Measurements from ENCODE around the gene TBCD.
A peak's percentile ranks its signal among the peaks of the same experiment; 100 is the strongest.

Gene TBCD

DNA sequence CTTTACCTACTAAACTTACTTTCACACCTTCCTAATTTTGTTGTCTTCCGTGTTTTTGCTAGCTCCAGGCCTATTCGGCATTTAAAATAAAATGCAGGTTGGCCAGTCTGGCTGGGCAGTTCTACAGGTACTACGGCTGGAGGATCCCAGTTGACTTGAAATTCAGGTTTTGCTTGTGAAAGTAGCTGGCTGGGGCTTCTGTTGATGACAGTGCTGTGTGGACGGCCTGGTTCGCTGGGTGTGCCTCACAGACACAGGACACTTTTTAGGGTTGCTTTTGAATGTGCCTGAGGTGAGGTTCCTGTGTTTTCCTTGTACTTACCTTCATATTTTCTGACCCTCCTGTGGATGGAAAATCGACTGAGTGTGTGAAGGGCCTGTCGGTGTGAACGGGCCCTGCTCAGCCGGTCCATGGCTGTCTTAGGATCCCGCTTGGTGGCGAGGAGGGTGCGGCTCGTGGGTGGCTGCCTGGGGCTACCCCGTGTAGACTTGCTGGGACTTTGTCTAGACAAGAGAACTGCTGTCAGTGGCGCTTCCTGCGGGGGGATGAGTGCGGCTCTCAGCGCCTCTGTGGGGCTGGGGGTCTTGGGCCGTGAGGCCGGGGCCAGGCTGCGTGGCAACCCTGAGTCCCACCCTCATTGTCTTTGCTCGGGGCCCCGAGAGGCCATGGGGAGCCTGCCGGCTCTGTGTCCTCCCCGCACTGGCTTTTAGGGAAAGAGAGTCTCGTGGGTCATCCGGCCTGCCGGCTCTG is 106.7 kb downstream of the TBCD start:
- no peak for DNase-seq (ENCODE audit: low read depth)

DNA sequence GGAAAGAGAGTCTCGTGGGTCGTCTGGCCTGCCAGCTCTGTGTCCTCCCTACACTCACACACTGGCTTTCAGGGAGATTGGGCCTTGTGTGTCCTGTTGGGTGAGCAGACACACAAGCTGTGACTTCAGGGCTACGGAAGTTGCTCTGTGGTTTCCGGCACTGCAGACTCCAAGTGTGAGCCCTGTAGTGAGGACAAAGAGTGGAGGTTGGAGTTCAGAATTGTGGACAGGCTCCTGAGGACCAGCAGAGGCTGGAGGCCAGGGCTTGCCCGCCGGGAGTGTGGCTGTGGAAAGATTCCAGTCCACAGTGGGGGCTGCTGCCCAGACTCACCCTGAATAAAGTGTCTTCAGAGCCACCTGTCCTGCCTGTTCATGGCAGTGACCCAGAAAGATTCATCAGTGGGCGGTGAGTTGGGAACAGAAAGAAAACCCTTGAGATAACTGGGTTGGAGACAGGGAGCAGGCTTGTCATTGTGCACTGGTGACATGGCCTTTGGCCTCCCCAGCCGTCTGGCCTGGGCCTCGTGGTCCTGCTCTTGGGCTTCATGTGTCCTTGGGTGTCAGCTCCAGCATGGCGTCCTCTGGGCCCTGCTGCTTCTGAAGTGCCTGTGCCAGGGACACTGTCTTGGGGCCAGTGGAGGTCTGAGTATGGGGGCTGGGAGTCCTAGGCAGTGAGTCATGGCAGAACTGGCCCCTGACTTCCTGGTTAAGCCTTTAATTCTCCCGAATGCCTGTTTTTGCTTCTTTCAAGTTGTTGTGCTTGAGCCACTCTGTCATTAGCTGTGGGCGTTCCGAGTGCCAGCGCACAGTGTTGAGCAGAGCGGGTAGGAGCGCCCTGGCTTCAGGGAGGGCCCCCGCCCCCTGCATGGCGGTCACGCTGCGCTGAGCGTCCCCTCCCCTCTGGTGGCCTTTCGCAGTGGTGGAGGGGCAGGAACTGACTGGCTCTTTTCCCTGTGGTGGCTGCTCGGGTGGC is 107.9 kb downstream of the TBCD start:
- DNase-seq (ENCODE audit: low read depth), result peak; percentile 85

DNA sequence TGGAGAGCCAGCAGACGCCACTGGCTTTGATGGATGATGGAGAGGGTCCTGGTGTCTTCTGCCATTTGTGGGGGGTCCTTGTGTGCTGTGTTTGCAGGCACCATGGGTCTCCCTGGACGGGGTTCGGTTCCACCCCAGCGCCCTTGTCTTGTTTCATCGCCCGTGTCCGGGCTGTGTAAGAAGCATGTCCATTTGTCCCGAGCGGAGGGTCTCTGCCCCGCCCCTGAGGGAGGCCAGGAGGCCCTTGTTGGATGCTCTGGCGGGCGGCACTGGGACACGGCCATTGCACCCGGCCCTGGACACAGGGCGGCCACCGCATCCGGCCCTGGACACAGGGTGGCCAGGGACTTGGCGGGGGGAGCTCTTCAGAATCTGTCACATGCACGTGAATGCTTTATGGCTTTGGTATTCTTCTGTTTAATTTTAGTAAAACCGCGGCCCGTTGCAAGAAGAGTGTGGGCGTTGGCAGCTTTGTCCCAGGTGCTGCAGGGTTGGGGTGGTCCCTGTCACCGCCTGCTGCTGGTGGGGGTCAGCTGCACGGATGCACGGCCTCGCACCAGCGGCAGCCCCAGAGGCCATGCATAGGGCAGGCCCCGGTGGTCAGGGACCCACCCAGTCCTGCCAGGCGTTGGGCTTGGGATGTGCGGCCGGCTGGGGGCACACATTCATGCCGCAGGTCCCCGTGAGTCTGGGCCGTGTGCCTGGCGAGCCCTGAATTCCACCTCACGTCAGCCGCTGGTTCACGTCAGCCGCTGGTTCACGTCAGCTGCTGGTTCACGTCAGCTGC is 108.9 kb downstream of the TBCD start:
- DNase-seq (ENCODE audit: low read depth), result no peak

DNA sequence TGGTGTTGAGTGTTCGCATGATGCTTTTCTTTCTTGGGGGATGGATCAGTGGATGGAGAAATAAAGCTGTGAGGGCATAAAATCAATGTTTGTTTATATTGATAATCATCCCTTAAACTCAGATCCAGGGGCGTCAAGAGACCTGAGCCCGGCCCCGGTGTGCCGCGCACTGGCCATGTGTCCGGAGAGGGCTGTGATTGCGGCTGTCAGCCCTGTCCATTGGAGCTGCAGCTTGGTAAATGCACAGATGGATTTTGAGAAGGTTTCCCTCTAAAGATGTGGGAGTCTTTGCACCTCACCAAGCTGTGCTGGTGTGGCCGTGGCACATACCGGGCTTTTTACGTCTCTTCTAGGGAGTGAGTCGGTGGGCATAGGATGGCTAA is 109.5 kb downstream of the TBCD start:
- DNase-seq (ENCODE audit: low read depth), result no peak

DNA sequence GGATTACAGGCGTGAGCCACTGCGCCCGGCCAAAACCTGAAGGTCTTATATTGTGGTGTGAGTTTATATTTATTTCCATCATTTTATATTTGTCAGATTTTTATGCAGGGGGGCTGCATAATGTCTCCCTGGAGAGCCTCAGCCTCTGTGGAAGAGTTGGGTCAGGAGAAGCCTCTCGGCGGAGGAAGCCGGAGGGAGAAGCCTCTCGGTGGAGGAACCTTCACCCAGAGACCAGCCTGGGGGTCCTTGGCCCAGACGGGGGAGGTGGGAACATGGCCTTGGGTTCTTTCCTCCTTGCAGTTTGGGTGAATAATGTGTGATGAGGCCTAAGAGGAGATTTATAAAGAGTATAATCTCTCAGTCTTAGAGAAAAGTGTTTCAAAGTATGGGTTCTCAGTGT is 110.3 kb downstream of the TBCD start:
- no peak for DNase-seq (ENCODE audit: low read depth)

DNA sequence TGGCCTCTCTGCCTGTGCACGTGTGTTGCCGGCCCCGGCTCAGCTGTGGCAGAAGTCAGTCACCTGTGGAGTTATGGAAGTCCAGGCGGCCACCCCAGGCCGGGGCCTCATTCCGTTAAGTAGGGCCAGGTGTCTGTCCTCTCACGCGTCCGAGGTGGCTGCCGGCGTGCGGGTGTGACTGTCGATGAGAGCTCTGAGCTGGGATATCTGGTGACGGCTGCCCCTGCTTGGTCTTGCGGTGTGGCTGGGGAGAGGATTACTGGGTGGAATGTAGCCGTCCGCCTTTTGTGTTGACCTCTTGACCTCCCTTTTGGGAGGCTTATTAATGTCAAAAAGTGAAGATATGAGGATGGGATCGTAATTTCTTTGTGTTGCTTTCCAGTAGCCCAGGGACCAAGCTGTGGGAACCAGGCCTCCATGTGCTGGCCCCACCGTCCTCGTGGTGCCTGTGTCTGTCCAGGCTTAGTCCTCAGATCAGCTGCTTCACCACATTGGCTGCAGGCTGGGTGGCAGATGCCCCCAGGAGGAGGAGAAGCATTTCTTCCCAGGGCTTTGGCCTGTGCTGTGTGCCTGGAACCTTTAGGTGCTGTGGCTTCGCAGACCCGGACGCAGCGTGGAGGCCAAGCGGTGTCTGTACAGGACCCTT is 111.0 kb downstream of the TBCD start:
- DNase-seq (ENCODE audit: low read depth), result peak; percentile 29

DNA sequence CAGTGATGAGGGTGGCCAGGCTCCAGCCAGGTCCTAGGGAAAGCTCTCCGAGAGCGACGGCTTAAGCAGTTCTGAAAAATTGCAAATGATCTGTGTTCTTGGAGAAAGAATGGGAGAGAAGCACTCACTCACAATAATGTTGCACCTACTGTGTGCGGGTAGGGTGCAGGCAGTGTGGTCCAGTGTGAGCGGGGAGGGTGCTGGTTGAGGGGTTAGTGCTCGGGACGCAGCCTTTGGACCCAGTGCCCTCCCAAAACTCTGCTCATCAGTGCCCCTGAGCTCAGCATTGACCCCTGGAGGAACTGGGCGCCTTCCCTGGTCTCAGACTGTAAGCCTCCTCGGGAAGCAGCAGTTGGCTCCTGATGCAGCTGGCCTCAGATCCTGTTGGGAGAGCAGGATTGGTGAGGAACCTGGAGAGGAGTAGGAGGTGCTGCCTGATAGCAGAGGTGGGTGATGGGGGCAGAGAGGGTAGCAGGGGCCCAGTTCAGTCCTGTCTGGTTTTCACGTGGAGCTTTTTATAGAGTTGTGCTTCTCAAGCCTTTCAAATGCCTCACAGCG is 111.6 kb downstream of the TBCD start:
- no peak for DNase-seq (ENCODE audit: low read depth)

DNA sequence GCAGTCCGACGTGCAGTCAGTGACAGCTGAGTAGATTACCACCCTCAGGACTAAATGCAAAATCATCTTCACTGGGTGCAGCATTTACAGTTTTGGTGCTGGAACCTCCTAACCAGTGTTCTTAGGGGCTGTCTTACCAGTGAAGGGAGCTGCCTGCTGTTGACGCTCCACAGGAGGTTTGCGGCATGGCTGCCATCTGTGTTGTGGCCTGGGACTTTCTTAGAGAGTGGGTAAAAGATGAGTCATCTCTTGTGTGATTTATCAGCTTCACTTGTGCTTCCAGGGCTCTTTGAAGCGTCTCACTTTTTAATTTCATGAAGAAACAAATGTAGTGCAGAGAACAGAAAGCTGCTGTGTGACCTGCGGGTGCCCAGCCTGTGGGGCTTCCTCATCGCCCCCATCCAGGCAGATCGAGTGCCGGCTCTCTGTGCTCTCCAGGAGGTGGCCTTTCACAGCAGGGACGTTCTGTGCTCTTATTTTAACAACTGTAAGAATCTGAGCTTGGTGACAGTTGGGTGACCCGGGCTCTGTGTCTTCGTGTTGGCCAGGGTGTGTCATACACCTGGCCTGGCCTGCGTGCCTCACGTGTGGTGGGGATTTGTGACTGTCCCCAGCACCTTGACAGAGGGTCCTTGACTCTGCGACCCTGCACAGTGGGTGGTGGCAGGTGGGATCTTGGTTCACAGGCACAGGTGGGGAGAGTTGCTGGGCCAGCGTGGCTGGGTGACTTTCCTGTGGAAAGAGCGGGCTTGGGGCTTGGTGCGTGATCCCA is 112.3 kb downstream of the TBCD start:
- peak; percentile 82 for DNase-seq (ENCODE audit: low read depth)

DNA sequence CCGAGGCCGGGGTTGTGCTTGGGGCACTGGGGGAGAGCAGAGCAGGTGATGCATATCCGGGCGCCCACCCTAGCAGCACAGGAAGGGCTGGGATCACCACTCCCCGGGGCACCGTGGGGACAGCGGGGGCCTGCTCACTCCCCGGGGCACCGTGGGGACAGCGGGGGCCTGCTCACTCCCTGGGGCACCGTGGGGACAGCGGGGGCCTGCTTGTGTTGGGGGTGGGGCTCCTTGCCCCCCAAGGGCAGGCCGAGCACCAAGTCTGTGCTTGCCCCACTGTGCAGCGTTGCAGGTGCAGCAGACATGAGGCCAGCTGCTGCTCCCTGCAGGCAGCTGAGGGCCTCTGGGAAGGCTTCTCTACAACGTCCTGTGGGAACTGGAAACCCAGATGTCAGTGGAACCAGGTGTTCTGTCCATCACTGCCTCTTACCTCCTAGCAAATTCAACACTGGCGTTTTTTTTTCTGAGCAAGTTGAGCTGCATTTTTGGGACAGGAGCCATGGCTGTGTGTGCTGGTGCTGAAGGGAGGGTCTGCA is 112.9 kb downstream of the TBCD start:
- no peak for DNase-seq (ENCODE audit: low read depth)

DNA sequence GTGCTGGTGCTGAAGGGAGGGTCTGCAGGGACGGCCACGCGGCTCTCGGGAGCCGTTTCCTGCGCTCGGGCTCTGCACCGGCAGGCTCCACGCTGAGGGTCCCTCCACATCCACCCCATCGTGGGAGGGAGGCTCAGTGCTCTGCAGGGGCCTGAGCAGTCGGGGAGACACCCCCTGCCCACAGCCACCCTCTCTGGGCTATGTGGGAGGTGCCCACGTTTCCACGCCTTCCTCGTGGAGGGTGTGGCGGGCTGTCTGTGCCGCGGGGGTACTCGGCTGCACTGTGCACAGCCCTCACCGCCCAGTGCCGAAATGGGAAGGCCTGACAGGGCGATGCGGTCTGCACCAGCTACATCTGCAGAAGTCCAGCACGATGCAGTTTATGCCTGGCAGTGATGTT is 113.4 kb downstream of the TBCD start:
- no peak for DNase-seq (ENCODE audit: low read depth)

DNA sequence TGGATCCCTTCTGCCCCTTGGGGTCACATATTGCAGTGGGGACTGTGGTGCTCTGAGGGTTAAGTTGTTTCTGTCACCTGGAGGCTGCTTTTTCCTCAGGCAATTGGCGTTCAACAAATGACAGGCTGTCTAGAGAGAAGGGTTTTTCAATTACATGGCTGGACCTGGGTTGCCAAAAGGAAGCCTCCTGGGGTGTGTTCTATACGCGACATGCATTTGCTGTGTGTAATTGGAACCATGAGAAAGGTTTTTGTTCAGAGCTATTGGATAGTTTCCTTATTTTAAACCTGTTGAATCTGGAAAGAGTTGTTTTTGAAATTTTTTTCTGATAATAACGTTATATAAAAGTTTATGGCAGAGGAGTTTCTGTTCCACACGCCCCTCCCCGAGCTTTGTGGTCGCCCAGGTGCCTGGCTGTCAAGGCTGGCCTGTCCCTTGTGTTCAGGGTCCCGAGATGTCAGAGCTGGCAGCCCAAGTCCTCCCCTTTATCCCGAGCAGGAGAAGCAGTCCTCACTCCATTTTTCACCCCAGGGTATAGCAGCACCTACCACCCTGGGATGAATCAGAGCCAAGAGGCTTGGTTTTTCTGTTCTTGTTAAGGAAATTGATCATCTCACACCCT is 114.0 kb downstream of the TBCD start:
- DNase-seq (ENCODE audit: low read depth), result no peak

DNA sequence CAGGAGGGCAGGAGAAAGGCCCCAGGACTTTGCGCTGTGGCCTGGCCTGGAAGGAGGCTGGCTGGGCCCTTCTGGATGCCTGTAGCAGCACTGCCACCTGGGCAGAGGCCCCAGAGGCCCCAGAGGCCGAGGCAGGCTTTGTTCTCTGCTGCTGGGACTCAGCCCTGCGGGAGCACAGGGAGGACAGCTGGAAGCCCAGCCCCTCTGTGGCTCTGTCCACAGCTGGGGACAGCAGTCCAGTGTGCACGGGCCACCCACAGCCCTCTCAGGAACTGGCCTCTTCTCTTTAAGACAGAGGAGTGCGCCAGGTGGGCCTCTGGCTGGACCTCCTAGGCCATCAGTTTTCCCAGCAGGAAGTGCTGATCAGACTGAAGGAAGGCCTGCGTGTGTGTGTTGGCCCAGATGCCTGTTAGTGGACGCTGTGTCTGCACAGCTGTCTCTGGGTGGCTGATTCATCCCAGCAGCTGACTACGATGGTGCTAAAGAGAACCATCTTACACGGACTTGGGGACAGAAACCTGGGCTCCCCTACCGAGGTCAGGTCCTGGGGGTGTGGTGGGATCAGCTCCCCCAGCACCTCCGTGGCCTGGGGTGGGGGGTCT is 114.8 kb downstream of the TBCD start:
- DNase-seq (ENCODE audit: low read depth), result peak; percentile 76

DNA sequence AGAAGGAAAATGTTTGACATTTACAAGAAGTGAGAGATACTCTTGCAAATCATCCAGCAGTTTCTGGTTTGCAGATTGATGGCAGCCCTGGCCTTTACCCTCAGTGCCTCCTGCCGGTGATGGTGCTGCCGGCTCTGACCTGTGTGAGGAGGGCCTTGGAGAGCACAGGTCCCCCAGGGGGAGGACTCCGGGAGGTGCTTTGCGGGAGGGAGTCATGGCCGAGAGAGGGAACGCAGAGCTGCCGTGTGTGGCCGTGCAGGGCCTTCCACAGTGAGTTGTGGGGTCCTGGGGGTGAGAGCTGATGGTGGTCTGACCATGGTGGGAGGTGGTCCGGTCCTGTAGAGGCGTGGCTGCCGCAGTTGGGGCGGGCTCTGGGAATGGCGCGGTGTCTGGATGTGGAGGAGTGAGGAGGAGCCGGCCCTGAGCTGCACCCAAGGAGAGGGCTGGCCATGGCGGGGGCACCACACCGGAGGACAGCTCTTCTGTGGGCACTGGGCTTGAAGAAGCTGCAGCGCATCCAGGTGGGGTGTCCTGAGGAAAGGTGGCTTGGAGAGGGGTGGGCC is 116.0 kb downstream of the TBCD start:
- no peak for DNase-seq (ENCODE audit: low read depth)

DNA sequence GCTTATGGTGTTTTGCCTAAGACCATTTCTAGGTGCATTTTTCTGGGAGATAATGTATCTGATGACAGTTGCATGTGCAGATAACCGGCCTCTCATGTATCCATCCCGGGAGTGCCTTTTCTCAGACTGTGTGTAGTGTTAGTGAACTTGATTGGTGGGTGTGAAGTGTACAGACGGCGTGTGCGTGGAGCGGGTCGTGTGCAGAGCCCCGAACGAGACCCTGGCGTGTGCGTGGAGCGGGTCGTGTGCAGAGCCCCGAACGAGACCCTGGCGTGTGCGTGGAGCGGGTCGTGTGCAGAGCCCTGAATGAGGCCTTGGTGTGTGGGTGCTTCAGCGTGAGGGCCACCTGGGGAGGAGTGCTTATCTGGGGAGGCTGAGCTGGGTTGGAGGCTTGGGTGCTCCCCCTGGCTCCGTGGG is 116.9 kb downstream of the TBCD start:
- DNase-seq (ENCODE audit: low read depth), result no peak

DNA sequence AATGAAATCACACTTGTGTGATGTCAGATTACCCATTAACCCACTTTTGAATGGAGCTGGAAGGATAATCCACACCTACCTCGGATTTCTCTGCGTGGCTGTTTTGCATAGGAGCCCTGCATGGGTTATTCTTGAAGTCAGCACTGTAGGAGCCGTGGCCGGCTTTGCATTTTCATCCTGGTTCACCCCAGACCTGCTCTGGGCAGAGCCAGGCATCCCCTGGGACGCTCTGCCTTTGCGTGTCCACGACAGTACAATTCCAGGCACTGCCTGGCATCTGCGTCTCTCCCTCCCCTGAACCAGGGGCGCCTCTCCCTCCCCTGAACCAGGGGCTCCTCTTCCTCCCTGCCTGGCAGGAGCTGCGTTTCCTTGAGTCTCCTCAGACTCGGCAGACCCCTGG is 117.7 kb downstream of the TBCD start:
- no peak for DNase-seq (ENCODE audit: low read depth)

DNA sequence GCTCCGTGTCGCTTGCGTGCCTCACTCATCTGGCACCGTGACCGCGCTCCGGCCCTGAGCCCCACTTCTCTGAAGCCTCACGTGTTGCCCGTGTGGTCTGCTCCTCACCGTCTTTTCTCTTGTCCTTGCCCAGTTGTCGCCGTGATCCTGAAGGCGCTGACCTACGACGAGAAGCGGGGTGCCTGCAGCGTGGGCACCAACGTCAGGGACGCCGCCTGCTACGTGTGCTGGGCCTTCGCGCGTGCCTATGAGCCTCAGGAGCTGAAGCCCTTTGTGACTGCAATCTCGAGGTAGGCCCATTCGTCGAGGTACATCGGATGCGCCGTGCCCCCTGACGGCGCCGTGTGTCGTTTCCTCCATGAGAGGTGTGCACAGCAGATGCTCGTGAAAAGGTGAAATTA is 118.2 kb downstream of the TBCD start:
- DNase-seq (ENCODE audit: low read depth), result no peak

DNA sequence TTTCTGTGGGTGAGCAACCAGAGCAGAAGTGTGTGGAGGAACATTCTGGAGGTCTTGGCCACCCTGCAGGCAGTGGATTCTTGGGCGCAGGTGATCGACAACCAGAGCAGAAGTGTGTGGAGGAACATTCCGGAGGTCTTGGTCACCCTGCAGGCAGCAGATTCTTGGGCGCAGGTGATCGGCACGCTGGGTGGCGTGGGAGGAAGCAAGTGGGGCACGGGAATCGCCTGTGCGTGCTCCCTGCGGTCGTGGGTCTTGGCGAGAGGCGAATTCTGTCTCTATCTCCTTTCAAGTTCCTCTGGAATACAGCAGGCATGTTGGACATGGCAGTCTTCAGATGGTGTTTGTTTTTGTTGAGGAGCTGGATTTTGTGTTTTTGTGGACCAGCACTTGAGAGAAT is 118.7 kb downstream of the TBCD start:
- DNase-seq (ENCODE audit: low read depth), result no peak

DNA sequence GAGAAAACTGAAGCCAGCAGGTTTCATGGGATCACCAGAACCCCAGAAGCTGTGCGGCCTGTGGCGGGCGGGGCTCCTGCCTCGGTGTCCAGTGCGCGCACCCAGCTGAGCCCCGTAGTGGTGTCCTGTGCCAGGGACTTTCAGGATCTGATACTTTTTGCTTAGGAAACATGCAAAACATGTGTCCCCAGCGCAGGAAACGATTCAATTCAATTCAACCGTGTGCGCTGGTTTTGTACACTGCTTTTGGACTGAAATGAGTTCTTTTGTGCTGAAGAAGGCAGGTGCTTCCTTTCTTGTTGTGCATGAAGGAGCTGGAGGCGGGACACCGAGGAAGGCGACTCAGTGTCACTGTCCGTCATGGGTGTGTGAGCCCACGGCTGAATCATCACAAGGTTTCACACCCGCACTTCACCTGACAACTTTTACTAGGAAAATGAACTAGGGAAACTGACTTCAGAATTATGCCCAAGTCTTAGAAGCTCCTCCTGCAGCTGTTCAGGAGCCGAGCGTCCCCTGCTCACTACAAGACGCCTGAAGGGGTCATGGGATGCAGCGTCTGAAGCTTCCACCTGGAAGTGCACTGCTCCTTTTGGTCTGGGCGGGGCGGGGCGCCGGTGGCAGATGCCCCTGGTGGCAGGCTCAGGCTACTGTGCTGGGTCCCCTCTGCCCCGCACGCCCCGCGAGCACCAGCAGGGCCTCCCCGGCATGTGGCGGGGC is 119.4 kb downstream of the TBCD start:
- no peak for DNase-seq (ENCODE audit: low read depth)
